PC-9 (cell line): ENCODE results near the gene UBA1.

ENCODE experiments used
- EZH2 ChIP-seq: fragments of 200-600 bp; sonication (generic); IDR thresholded peaks from 2 replicates; pipeline ENCODE4 v1.8.0; 2017; ENCODE audit warnings: antibody characterized with exemption, low read depth
- TF ChIP-seq, protein P1 (sequence below): fragments of 200-600 bp; sonication (generic); conservative IDR thresholded peaks from 2 replicates; pipeline ENCODE4 v1.6.1; 2017; ENCODE audit warnings: mixed run types, antibody characterized with exemption, mild to moderate bottlenecking, moderate library complexity

GRCh38 chrX:47244676-47245075 lies 51.0 kb downstream of the UBA1 start:
- TF ChIP-seq, protein P1, sequence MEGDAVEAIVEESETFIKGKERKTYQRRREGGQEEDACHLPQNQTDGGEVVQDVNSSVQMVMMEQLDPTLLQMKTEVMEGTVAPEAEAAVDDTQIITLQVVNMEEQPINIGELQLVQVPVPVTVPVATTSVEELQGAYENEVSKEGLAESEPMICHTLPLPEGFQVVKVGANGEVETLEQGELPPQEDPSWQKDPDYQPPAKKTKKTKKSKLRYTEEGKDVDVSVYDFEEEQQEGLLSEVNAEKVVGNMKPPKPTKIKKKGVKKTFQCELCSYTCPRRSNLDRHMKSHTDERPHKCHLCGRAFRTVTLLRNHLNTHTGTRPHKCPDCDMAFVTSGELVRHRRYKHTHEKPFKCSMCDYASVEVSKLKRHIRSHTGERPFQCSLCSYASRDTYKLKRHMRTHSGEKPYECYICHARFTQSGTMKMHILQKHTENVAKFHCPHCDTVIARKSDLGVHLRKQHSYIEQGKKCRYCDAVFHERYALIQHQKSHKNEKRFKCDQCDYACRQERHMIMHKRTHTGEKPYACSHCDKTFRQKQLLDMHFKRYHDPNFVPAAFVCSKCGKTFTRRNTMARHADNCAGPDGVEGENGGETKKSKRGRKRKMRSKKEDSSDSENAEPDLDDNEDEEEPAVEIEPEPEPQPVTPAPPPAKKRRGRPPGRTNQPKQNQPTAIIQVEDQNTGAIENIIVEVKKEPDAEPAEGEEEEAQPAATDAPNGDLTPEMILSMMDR = no peak
- no peak for TF ChIP-seq EZH2
